ENCODE measurements around the gene NR2F2. TPM values are rescaled to one million over a fixed set of nuclear protein-coding genes. Genes with fewer than 3 reads are reported as not detected.

Gene NR2F2
- total RNA-seq, 4 donors from 2014 or later = 18.3 to 30.2 (median 20.4) TPM

- H3K27ac ChIP-seq = peak overlapping the region; percentile 31 to 97 (median 80)
- TF ChIP-seq CTCF (IDR thresholded peaks at IDR 0.05) (no peak), POLR2A (IDR thresholded peaks at IDR 0.05) (no peak)
- no peaks in the 10 kb centered on the region for H3K36me3 ChIP-seq
- intact Hi-C loops (cut with DNase I) = no loop called here
- no peak for DNase-seq
- H3K4me3 ChIP-seq (replicated peaks in 1 of 3) = no peak overlapping the region
- no peaks in the 10 kb centered on the region for H3K9me3 ChIP-seq
- peaks cover 43% of the 10 kb centered on the region for H3K27me3 ChIP-seq
- 65 to 72% methylated on average over 12 of the region's 12 CpGs for WGBS, 2 donors
- peaks cover 20 to 38% of the 10 kb centered on the region in 2 donors for H3K4me1 ChIP-seq
Measured at GRCh38 chr15:96352604-96353405, 22.3 kb downstream of the NR2F2 start.

- no peak for TF ChIP-seq POLR2A (IDR thresholded peaks at IDR 0.05)
- TF ChIP-seq CTCF (IDR thresholded peaks at IDR 0.05) = no peak
- Histone ChIP-seq H3K4me1 (peaks cover 20 to 43% of the 10 kb centered on the region in 2 donors), H3K36me3 (no peaks in the 10 kb centered on the region), H3K9me3 (no peaks in the 10 kb centered on the region), H3K27ac (peak overlapping the region; percentile 75 to 97 (median 80)), H3K4me3 (replicated peaks in 1 of 3) (no peak overlapping the region), H3K27me3 (peaks cover 47% of the 10 kb centered on the region)
- intact Hi-C loops (cut with DNase I) = no loop called here
- WGBS, 2 donors = 35 to 39% methylated on average over 25 of the region's 25 CpGs
- DNase-seq = no peak
Measured at GRCh38 chr15:96353416-96353929, 23.0 kb downstream of the NR2F2 start.

GRCh38 chr15:96353930-96354730 is 23.6 kb downstream of the NR2F2 start:
- H3K4me1 ChIP-seq = peaks cover 21 to 46% of the 10 kb centered on the region in 2 donors
- intact Hi-C loops (cut with DNase I) = no loop called here
- TF ChIP-seq POLR2A (IDR thresholded peaks at IDR 0.05) = peak in 1 of 2 donors; percentile 2
- TF ChIP-seq CTCF (IDR thresholded peaks at IDR 0.05) = peak in 2 of 6 experiments; percentile 3 to 24
- peak overlapping the region in 2 of 3 donors; percentile 3 to 28 for H3K4me3 ChIP-seq (replicated peaks in 1 of 3)
- WGBS, 2 donors = 7 to 9% methylated on average over 14 to 22 of the region's 67 CpGs
- no peaks in the 10 kb centered on the region for H3K9me3 ChIP-seq
- H3K27me3 ChIP-seq = peaks cover 53% of the 10 kb centered on the region
- no peak for DNase-seq
- H3K36me3 ChIP-seq = no peaks in the 10 kb centered on the region
- H3K27ac ChIP-seq = peak overlapping the region; percentile 75 to 97 (median 80)

GRCh38 chr15:96354731-96355567 is 24.4 kb downstream of the NR2F2 start:
- no peak for DNase-seq
- intact Hi-C loops (cut with DNase I) = loop anchor here (5.0 kb wide), 2 partner anchors 33 to 52 kb away; no protein-coding TSS in a partner anchor
- H3K27me3 ChIP-seq = peaks cover 57% of the 10 kb centered on the region
- 18 to 21% methylated on average over 10 to 15 of the region's 15 CpGs for WGBS, 2 donors
- H3K9me3 ChIP-seq = no peaks in the 10 kb centered on the region
- H3K4me1 ChIP-seq = peaks cover 25 to 49% of the 10 kb centered on the region in 2 donors
- TF ChIP-seq CTCF (IDR thresholded peaks at IDR 0.05) = peak in 2 of 6 experiments; percentile 11 to 17
- peak in 1 of 2 donors; percentile 35 for TF ChIP-seq POLR2A (IDR thresholded peaks at IDR 0.05)
- peak overlapping the region; percentile 75 to 97 (median 80) for H3K27ac ChIP-seq
- H3K4me3 ChIP-seq (replicated peaks in 1 of 3) = peak overlapping the region in 1 of 3 donors; percentile 28
- no peaks in the 10 kb centered on the region for H3K36me3 ChIP-seq
